ENCODE data around the gene MRPL12. TPM values are rescaled to one million over a fixed set of nuclear protein-coding genes. Genes with fewer than 3 reads are reported as not detected.

MRPL12 gene
- total RNA-seq, 1 experiment from 2014 or later, result 143 TPM

DNA sequence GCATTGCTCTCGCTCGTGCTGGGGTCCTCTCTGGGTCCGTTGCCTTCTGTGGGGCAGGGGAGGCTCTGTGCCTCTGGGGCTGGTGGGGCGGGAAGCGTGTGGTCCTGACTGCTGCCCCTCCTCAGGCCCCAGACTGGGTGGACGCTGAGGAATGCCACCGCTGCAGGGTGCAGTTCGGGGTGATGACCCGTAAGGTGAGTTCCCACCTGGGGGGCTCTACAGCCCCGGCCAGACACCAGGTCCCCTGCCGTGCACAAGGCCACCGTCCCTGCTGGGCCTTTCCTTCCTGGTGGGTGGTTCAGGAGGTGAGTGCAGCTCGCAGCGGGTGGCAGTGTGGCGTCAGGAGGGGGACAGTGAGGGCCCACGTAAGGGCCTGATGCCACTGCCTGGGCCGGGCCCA is 12.6 kb upstream of the MRPL12 start:
- BruUV-seq (replicated peaks), result no TSS peak
- no peak overlapping the region for H3K4me3 Mint-ChIP-seq (ENCODE audit: unreplicated experiment)
- H3K36me3 Mint-ChIP-seq (ENCODE audit: insufficient read depth, unreplicated experiment), result peaks cover 49% of the 10 kb centered on the region
- ChIA-PET POLR2A (interaction anchor here (2.7 kb wide), 1 partner anchor 12 kb away, joined by 11 read pairs; the partner anchor contains the start of gene MRPL12), CTCF (interaction anchor here (0.7 kb wide), 1 partner anchor 12 kb away, joined by 4 read pairs; no protein-coding TSS in a partner anchor)
- intact Hi-C loops (cut with micrococcal nuclease), result no loop called here
- H3K4me1 Mint-ChIP-seq (ENCODE audit: insufficient read depth, unreplicated experiment), result peaks cover under 1% of the 10 kb centered on the region
- H3K9me3 Mint-ChIP-seq (ENCODE audit: unreplicated experiment), result no peaks in the 10 kb centered on the region
- DNase-seq (ENCODE audit: unreplicated experiment), result no peak
- H3K27ac Mint-ChIP-seq (ENCODE audit: low read depth, unreplicated experiment), result no peak overlapping the region
- no peaks in the 10 kb centered on the region for H3K27me3 Mint-ChIP-seq (ENCODE audit: insufficient read depth, unreplicated experiment)
- TF ChIP-seq, protein P1, sequence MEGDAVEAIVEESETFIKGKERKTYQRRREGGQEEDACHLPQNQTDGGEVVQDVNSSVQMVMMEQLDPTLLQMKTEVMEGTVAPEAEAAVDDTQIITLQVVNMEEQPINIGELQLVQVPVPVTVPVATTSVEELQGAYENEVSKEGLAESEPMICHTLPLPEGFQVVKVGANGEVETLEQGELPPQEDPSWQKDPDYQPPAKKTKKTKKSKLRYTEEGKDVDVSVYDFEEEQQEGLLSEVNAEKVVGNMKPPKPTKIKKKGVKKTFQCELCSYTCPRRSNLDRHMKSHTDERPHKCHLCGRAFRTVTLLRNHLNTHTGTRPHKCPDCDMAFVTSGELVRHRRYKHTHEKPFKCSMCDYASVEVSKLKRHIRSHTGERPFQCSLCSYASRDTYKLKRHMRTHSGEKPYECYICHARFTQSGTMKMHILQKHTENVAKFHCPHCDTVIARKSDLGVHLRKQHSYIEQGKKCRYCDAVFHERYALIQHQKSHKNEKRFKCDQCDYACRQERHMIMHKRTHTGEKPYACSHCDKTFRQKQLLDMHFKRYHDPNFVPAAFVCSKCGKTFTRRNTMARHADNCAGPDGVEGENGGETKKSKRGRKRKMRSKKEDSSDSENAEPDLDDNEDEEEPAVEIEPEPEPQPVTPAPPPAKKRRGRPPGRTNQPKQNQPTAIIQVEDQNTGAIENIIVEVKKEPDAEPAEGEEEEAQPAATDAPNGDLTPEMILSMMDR (IDR thresholded peaks at IDR 0.05; ENCODE audit: unreplicated experiment), result no peak

- H3K36me3 Mint-ChIP-seq (ENCODE audit: insufficient read depth, unreplicated experiment), result peaks cover 49% of the 10 kb centered on the region
- DNase-seq (ENCODE audit: unreplicated experiment), result no peak
- POLR2A ChIA-PET, result interaction anchor here (2.7 kb wide), 1 partner anchor 11 kb away, joined by 11 read pairs; the partner anchor contains the start of gene MRPL12
- BruUV-seq (replicated peaks), result no TSS peak
- no peaks in the 10 kb centered on the region for H3K9me3 Mint-ChIP-seq (ENCODE audit: unreplicated experiment)
- TF ChIP-seq, protein P1 (IDR thresholded peaks at IDR 0.05; ENCODE audit: unreplicated experiment), result no peak
- H3K27ac Mint-ChIP-seq (ENCODE audit: low read depth, unreplicated experiment), result no peak overlapping the region
- intact Hi-C loops (cut with micrococcal nuclease), result no loop called here
- no peaks in the 10 kb centered on the region for H3K4me1 Mint-ChIP-seq (ENCODE audit: insufficient read depth, unreplicated experiment)
- CTCF ChIA-PET, result interaction anchor here (0.8 kb wide), 1 partner anchor 11 kb away, joined by 3 read pairs; no protein-coding TSS in a partner anchor
- no peaks in the 10 kb centered on the region for H3K27me3 Mint-ChIP-seq (ENCODE audit: insufficient read depth, unreplicated experiment)
- H3K4me3 Mint-ChIP-seq (ENCODE audit: unreplicated experiment), result no peak overlapping the region
These were observed 12.0 kb upstream of the MRPL12 start for GRCh38 chr17:81691196-81691595.

GRCh38 chr17:81691608-81692007 is 11.6 kb upstream of the MRPL12 start:
- H3K27ac Mint-ChIP-seq (ENCODE audit: low read depth, unreplicated experiment), result no peak overlapping the region
- H3K27me3 Mint-ChIP-seq (ENCODE audit: insufficient read depth, unreplicated experiment), result no peaks in the 10 kb centered on the region
- ChIA-PET CTCF (interaction anchor here (0.8 kb wide), 1 partner anchor 11 kb away, joined by 3 read pairs; no protein-coding TSS in a partner anchor), POLR2A (interaction anchor here (1.0 to 2.7 kb wide), 2 partner anchors 8 to 11 kb away, joined by 3 to 11 read pairs; partner anchors contain the start of genes ARL16 and MRPL12)
- H3K9me3 Mint-ChIP-seq (ENCODE audit: unreplicated experiment), result no peaks in the 10 kb centered on the region
- peaks cover 45% of the 10 kb centered on the region for H3K36me3 Mint-ChIP-seq (ENCODE audit: insufficient read depth, unreplicated experiment)
- DNase-seq (ENCODE audit: unreplicated experiment), result no peak
- TF ChIP-seq, protein P1 (IDR thresholded peaks at IDR 0.05; ENCODE audit: unreplicated experiment), result no peak
- no TSS peak for BruUV-seq (replicated peaks)
- no peak overlapping the region for H3K4me3 Mint-ChIP-seq (ENCODE audit: unreplicated experiment)
- H3K4me1 Mint-ChIP-seq (ENCODE audit: insufficient read depth, unreplicated experiment), result no peaks in the 10 kb centered on the region
- intact Hi-C loops (cut with micrococcal nuclease), result no loop called here

- intact Hi-C loops (cut with micrococcal nuclease), result no loop called here
- no TSS peak for BruUV-seq (replicated peaks)
- TF ChIP-seq, protein P1 (IDR thresholded peaks at IDR 0.05; ENCODE audit: unreplicated experiment), result no peak
- CTCF ChIA-PET, result no interaction called here
- H3K36me3 Mint-ChIP-seq (ENCODE audit: insufficient read depth, unreplicated experiment), result peaks cover 46% of the 10 kb centered on the region
- no peaks in the 10 kb centered on the region for H3K9me3 Mint-ChIP-seq (ENCODE audit: unreplicated experiment)
- no peaks in the 10 kb centered on the region for H3K4me1 Mint-ChIP-seq (ENCODE audit: insufficient read depth, unreplicated experiment)
- POLR2A ChIA-PET, result interaction anchor here (1.2 kb wide), 1 partner anchor 17 kb away, joined by 4 read pairs; no protein-coding TSS in a partner anchor
- no peak overlapping the region for H3K4me3 Mint-ChIP-seq (ENCODE audit: unreplicated experiment)
- H3K27ac Mint-ChIP-seq (ENCODE audit: low read depth, unreplicated experiment), result no peak overlapping the region
- no peaks in the 10 kb centered on the region for H3K27me3 Mint-ChIP-seq (ENCODE audit: insufficient read depth, unreplicated experiment)
- DNase-seq (ENCODE audit: unreplicated experiment), result no peak
These were observed 9.5 kb upstream of the MRPL12 start for GRCh38 chr17:81693509-81694210.

Data from MCF 10A (cell line).